Loucy (cell line): ENCODE measurements around the gene SLC4A9.

Experiments used
- CTCF ChIP-seq: fragments of 200-600 bp; sonication (generic); conservative IDR thresholded peaks from 2 replicates; pipeline ENCODE4 v1.5.1; 2014; ENCODE audit warnings: mild to moderate bottlenecking, antibody characterized with exemption, low read length
- EZH2phosphoT487 ChIP-seq: fragments of 200-600 bp; IDR thresholded peaks from 2 replicates; pipeline ENCODE4 v1.6.1; 2018; ENCODE audit warnings: antibody characterized with exemption, mild to moderate bottlenecking, moderate library complexity, borderline replicate concordance

DNA sequence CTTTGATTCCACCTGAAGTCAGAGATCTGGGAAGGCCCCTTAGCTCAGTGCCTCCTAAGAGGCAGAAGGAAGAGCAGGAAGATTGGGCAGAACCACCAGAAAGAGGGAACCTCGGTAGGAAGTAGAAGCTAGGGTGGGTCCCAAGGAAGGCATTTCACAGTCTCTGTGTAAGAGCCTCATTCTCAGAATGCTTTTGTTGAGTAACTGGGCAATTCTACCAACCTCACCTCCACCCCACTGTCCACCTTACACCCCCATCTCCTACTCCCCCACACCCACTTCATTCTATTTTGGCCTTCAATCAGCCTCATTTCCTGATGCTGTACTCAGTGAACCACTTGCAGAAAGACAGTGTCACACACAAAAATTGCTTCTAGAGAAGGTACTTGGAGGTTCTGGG, 17.1 kb upstream of the SLC4A9 start:
- TF ChIP-seq CTCF (no peak), EZH2phosphoT487 (no peak)
